Measurements from ENCODE around the gene ZNF558.

Gene ZNF558

GRCh38 chr19:8832132-8833021 is at the start of gene ZNF558, which contains the start of gene MBD3L1:
ZNF558 (minus strand) TSS chr19:8832304; CDS start chr19:8822659, 9,645 bp downstream.
MBD3L1 (plus strand) TSS chr19:8832377; CDS start chr19:8842679, 10,302 bp downstream.
- peak; percentile 100 for DNase-seq

GRCh38 chr19:8881512-8881911 is 49.4 kb upstream of the ZNF558 start:
- DNase-seq: no peak

DNA sequence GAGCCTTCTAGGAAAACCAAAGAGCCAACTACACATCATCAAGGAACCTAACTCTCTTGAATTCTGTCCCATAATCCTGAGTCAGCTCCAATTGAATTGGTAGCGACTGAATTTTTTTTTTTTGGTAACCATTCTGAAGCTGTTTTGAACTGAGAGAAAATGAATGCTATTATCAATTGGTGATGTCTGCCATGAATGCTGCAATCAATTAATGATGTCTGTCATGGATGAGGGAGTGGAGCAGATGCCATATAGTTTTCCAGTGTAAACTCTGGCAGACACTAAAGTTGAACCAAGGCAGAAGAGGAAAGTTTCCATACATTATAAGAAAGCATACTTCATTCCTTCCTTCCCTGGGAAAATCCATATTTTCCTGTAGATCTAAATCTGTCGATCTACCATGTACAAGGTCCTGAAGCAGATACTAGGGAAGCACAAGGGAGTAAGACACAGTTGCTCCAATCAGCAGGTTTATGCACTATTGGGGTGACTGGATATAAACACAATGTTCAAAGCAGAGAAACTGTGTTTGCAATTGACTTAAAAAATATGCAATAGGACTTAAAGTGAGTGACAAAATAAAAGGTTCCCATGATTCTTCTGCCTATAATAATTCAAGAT is 48.9 kb upstream of the ZNF558 start:
- DNase-seq: no peak

GRCh38 chr19:8877854-8878705 is 46.0 kb upstream of the ZNF558 start:
- no peak for DNase-seq

DNA sequence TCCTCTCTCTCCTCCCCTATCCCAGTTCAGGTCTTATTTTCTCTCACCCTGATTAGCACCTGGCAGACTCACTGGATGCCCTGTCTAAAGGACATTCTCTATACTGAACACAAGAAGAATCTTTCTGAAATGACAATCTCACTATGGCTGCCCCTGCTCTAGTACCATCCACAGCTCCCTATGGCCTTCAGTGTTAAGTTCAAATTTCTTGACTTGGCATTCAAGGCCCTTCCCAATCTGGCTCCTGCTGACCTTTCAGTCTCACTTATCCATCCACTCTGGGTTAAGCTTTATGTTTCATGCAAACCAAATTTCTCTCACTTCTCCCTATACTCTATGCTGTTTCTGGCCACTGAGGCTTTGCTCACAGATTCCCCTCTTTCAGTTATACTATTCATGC is 34.2 kb upstream of the ZNF558 start:
- DNase-seq: no peak

DNA sequence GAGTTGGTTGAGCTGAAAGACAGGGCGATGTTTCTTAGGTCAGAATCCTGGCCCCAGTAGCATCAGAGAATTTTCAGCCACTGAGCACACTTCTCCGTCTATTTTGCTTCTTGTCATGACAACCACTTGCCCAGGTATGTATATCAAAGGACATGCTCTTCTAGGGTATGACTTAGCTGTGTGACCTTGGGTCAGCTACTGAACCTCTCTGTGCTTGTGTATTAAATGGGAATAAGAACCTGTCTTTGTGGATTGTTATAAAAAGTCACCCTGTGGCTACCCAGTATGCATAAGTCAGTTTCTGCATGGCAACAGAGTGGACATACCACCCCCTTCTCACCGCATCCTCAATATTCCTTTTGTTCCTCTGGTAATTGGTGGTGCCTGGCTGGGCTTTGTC is 26.2 kb upstream of the ZNF558 start:
- no peak for DNase-seq

DNA sequence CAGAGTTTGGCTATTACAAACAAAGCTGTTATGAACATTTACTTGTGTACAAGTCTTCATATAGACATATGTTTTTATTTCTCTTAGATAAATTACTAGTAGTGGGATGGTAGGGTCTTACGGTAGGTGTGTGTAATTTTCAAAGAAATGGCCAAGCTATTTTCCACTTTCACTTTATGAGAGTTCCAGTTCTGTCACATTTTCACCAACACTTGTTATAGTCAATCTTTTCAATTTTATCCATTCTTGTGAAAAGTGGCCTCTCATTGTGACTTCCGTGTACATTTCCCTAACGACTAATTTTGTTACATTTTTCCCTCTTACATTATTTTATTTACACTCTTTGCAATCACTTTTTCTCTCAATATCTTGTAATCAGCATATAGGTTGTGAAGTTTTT is 18.4 kb upstream of the ZNF558 start:
- DNase-seq: no peak

GRCh38 chr19:8849232-8849631 is 17.1 kb upstream of the ZNF558 start:
- DNase-seq: no peak

- no peak for DNase-seq
Observed at GRCh38 chr19:8846819-8847218, 14.7 kb upstream of the ZNF558 start.

- DNase-seq: no peak
Observed at GRCh38 chr19:8840708-8841107, 8.6 kb upstream of the ZNF558 start.

DNA sequence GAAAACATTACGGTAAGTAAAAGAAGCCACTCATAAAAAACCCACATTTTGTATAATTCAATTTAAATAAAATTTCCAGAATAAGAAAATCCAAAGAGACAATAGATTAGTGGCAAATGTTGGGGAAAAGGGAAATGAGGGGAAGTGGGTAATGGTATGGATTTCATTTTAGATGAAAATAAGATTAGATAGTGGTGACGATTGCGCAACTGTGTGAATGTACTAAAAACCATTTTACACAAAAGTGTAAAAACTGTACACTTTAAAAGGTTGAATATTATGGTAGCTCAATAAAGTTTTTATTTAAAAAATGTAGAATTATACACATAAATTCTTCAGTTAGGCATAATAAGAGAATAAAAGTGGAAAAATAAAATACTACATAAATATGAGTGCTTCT is 3.8 kb upstream of the ZNF558 start:
- no peak for DNase-seq

DNA sequence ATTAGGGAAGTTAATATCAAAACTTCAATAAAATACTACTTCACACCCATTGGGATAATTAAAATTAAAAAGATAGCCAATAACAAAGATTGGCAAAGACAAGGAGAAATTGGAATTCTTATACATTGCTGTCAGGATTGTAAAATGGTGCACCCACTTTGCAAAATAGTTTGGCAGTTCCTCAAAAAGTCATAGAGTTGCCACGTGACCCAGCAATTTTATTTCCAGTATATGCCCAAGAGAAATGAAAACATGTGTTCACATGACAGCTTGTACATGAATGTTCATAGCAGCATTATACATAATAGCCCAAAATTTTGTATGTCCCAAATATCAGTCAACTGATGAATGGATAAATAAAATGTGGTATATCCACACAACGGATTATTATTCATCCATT is 3.3 kb upstream of the ZNF558 start:
- DNase-seq: no peak

GRCh38 chr19:8831832-8832131 is 322 bp downstream of the ZNF558 start:
- DNase-seq: no peak

DNA sequence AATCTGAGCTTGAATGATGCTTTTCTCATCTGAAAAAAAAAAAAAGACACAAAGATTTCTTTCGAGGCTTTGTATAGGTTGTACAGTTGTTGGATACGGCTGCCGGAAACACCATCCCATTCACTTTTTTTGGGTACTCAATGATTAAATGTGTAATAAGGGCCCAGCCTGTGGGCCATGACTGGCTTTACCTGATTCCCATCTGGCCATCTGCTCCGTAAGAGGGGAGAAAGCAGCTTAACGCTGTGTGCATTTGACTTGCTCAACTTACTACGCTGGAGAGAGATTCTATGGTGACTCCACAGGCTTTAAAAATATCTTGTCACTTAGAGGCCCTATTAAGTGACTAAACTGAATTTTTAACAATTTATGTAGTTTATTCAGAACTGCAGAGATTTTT is 731 bp downstream of the ZNF558 start:
- no peak for DNase-seq

DNA sequence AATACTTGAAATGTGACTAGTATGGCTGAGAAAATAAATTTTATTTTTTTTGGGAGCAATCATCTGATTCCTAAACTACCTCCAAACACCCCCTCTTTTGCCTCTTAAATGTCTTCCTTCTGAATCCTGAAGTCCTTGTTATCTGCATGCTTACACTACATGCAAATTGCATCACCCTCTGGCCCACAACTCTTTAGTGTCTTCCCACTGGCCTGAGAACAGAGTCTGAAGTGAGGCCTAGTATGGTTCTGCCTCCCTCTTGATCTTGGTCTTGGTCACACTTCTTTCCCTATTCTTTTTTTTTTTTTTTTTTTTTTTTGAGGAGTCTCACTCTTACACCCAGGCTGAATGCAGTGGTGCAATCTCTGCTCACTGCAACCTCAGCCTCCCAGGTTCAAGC is 4.8 kb downstream of the ZNF558 start:
- DNase-seq: no peak

- DNase-seq: no peak
Observed at GRCh38 chr19:8826371-8826770, 5.7 kb downstream of the ZNF558 start.

DNA sequence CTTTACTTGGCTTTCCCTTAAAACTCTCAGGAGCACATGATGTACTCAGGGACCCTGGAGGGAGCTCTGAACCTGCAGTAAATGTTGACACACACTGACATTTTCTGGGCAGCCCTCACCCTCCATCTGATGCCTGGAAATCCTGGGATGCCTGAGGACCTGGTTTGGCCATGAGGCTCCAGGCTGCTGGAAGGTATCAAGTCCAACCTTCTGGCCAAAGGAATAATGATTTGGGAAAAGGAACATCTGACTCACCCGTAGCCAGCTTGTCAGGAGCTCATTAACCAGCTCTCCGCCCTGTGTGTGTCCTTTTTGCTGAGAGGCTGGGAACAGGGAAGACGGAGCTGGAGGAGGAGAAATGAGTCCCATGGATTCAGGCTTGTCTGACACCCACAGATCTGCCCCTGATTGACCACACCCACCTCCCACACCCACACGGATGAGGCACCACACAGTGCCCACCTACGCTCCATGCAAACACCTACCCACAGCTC is 10.3 kb downstream of the ZNF558 start:
- DNase-seq: no peak

- DNase-seq: no peak
Observed at GRCh38 chr19:8820234-8820633, 11.9 kb downstream of the ZNF558 start.

- no peak for DNase-seq
Observed at GRCh38 chr19:8815780-8816179, 16.3 kb downstream of the ZNF558 start.

DNA sequence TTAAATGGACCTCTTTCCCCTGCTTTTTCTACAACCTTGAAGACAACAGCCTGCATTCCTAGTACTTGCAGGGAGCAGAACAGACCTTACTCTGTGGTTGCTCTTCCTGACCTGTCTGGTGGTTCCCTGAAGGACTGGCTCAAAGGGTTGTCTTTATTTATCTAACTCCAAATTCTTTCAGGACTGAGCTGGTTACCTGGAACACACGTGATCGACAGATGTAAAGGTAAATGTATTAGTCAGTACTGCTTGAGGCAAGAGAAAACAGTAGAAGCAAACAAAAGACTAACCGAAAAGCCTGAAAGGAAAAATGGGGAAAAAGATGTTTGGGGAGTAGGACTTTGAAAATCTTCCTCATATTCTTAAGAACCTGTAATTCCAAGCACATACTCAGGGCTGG is 17.9 kb downstream of the ZNF558 start:
- DNase-seq: no peak

GRCh38 chr19:8811315-8812172 is 20.6 kb downstream of the ZNF558 start:
- no peak for DNase-seq

GRCh38 chr19:8806661-8807060 is 25.4 kb downstream of the ZNF558 start:
- no peak for DNase-seq

Measured in CD4-positive, alpha-beta T cell treated with Interleukin-10 for 1 hour (primary cell).